Lung (tissue), 12 donors: ENCODE results near the gene RUFY1. TPM values are rescaled to one million over a fixed set of nuclear protein-coding genes. Genes with fewer than 3 reads are reported as not detected.
A peak's percentile ranks its signal among the peaks of the same experiment; 100 is the strongest.

Experiments
- ATAC-seq: fragments of 200-7000 bp; cut with Tn5 transposase; one replicate; pipeline ENCODE4 v1.9.1; 2020; ENCODE audit warnings: moderate number of reproducible peaks; ENCODE audit not compliant: insufficient read depth, low FRiP score
- DNase-seq, 3 donors: peaks; one replicate each; pipeline ENCODE4 v3.0.0-alpha.2; 2013 to 2017
- H3K27ac ChIP-seq, 2 donors: one replicate each; pipeline ENCODE4 v1.5.1; 2013; ENCODE audit warnings: mild to moderate bottlenecking in 2 of 2, moderate library complexity in 2 of 2, control low read depth in 1 of 2, inconsistent platforms in 1 of 2, low read depth in 1 of 2, low read length in 1 of 2
- H3K27me3 ChIP-seq, 3 donors: one replicate each; pipeline ENCODE4 v1.5.1; 2013; ENCODE audit warnings: low read length in 2 of 3; ENCODE audit not compliant: control insufficient read depth in 3 of 3, insufficient read depth in 3 of 3
- H3K36me3 ChIP-seq, 4 donors: one replicate each; pipeline ENCODE4 v1.5.1; 2013; ENCODE audit warnings: low read length in 4 of 4, mild to moderate bottlenecking in 1 of 4, moderate library complexity in 1 of 4; ENCODE audit not compliant: control insufficient read depth in 4 of 4, insufficient read depth in 4 of 4
- H3K4me1 ChIP-seq, 5 donors: one replicate each; pipeline ENCODE4 v1.5.1; 2013; ENCODE audit warnings: low read length in 5 of 5, mild to moderate bottlenecking in 2 of 5, moderate library complexity in 1 of 5; ENCODE audit not compliant: control insufficient read depth in 5 of 5, insufficient read depth in 5 of 5
- H3K4me3 ChIP-seq: one replicate; pipeline ENCODE4 v1.5.1; 2013; ENCODE audit warnings: mild to moderate bottlenecking, control low read depth, moderate library complexity
- H3K9ac ChIP-seq, 2 donors: one replicate each; pipeline ENCODE4 v1.5.1; 2013; ENCODE audit warnings: low read length in 2 of 2, control low read depth in 1 of 2; ENCODE audit not compliant: insufficient read depth in 1 of 2
- H3K9me3 ChIP-seq, 4 donors: one replicate each; pipeline ENCODE4 v1.5.1; 2013; ENCODE audit warnings: low read length in 3 of 4, mild to moderate bottlenecking in 1 of 4, moderate library complexity in 1 of 4; ENCODE audit not compliant: control insufficient read depth in 4 of 4, insufficient read depth in 3 of 4
- CTCF ChIP-seq: IDR thresholded peaks from 2 replicates; pipeline ENCODE4 v1.5.1; 2012; ENCODE audit warnings: mild to moderate bottlenecking; ENCODE audit errors: control extremely low read depth, extremely low read depth
- WGBS, 2 donors: extraction: QIAGEN DNeasy Blood & Tissue Kit; methylation state at CpG; one replicate each; pipeline ENCODE4 v1.1.7; 2013; 5-methylcytosine and 5-hydroxymethylcytosine counted together
- polyA plus RNA-seq, 2 donors: library from polyadenylated mRNA; stranded (reverse); fragments of 200-250 nt; gene quantifications; one replicate each; pipeline ENCODE4 v1.2.1, GENCODE V29; 2013
- total RNA-seq, 2 donors: library from RNA; depleted of rRNA in 1 of 2; stranded (reverse); fragments of >200 nt in 1 of 2; gene quantifications; one replicate each; pipeline ENCODE4 v1.2.1, GENCODE V29; 2014 to 2021
- donor health status: control.
- donor health status: control.
- donor health status: Bipolar disorder and iron deficiency.
- donor health status: healthy.
- donor health status: DM: yes; HTN: yes; CAD: no.

RUFY1 gene
- total and polyA plus RNA-seq, 4 donors = 37.3 to 58.6 (median 51.0) TPM

DNA sequence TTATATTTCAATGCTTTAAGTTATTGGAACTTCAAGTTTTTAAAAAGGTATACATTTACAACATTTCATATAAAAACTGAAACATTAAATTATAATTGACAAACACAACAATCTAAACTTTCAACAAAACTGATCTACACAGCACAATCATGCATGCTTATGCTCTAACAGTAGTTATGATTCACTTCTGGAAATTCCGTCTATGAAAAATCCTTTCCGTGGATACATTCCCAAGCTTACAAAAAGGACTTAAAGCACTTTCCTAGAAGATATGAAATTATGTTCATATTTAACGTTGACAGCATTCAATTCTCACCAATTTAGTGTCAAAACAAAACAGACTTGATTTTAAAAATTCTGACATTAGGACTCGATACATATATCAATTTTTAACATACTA is 69.4 kb downstream of the RUFY1 start:
- Histone ChIP-seq H3K27me3 (no peaks in the 10 kb centered on the region), H3K4me1 (peaks cover 6 to 44% (median 11%) of the 10 kb centered on the region in 5 donors), H3K9me3 (no peaks in the 10 kb centered on the region), H3K9ac (peak overlapping the region in 1 of 2 donors; percentile 91), H3K27ac (no peak overlapping the region), H3K4me3 (no peak overlapping the region), H3K36me3 (peaks cover 20 to 78% (median 55%) of the 10 kb centered on the region in 4 donors)
- 11 to 37% methylated on average over 4 of the region's 4 CpGs for WGBS, 2 donors
- DNase-seq (peak in 1 of 3 donors; percentile 25), ATAC-seq (no peak)
- no peak for TF ChIP-seq CTCF

- peak overlapping the region in 1 of 2 donors; percentile 91 for H3K9ac ChIP-seq
These were observed 69.9 kb downstream of the RUFY1 start for GRCh38 chr5:179620293-179620692.

DNA sequence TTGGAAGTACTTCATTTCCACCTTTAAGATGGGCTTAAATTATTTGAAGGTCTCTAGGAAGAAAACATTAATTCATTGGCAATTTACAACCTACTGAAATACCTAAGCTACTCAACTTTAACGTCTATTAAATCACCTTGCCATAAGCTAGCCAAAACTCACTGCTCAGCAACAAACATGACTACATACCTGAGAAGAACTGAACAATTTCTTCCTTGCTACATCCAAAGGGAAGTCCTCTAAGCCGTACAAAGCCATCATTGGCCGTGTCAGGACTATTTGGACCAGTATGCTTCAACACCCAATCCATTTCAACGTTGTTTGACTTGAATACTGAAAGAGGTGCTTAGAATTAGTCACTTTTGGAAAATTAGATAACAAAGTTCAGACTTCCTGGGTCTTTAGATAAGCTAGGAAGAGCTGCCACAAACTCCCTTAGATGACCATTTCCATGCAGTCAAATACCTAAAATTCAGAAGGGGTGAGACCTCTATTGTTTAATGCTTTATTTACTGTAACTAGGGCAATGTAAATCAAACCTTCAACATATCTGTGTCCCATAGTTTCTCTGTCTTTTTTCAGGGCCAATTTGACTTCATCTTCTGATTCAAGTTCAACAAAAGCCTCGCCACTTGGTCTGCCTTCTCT is 70.5 kb downstream of the RUFY1 start:
- DNase-seq = peak in 1 of 3 donors; percentile 29
- no peak overlapping the region for H3K4me3 ChIP-seq
- no peaks in the 10 kb centered on the region for H3K9me3 ChIP-seq
- ATAC-seq = no peak
- whole genome bisulfite sequencing, 2 donors = 13 to 18% methylated on average over 5 of the region's 5 CpGs
- peaks cover 15 to 68% (median 47%) of the 10 kb centered on the region in 4 donors for H3K36me3 ChIP-seq
- H3K27me3 ChIP-seq = no peaks in the 10 kb centered on the region
- peak overlapping the region in 1 of 2 donors; percentile 91 for H3K9ac ChIP-seq
- no peak for TF ChIP-seq CTCF
- H3K4me1 ChIP-seq = peaks cover 9 to 47% (median 15%) of the 10 kb centered on the region in 5 donors
- no peak overlapping the region for H3K27ac ChIP-seq

More at GRCh38 chr5:179620293-179620692, 69.9 kb downstream of the RUFY1 start:
- no peak for TF ChIP-seq CTCF
- H3K4me3 ChIP-seq = no peak overlapping the region
- H3K27me3 ChIP-seq = no peaks in the 10 kb centered on the region
- ATAC-seq (no peak), DNase-seq (no peak)
- peaks cover 17 to 73% (median 51%) of the 10 kb centered on the region in 4 donors for H3K36me3 ChIP-seq
- WGBS, 2 donors = 3 to 4% methylated on average over 3 of the region's 3 CpGs
- H3K4me1 ChIP-seq = peaks cover 9 to 47% (median 15%) of the 10 kb centered on the region in 5 donors
- H3K27ac ChIP-seq = no peak overlapping the region
- no peaks in the 10 kb centered on the region for H3K9me3 ChIP-seq
